NCI-H1105 (cell line): ENCODE data around the gene TMCC2.

Experiments used
- DNase-seq: peaks from one replicate; lab custom pipeline; 2025; lab: John Stamatoyannopoulos, UW

TMCC2 gene

DNA sequence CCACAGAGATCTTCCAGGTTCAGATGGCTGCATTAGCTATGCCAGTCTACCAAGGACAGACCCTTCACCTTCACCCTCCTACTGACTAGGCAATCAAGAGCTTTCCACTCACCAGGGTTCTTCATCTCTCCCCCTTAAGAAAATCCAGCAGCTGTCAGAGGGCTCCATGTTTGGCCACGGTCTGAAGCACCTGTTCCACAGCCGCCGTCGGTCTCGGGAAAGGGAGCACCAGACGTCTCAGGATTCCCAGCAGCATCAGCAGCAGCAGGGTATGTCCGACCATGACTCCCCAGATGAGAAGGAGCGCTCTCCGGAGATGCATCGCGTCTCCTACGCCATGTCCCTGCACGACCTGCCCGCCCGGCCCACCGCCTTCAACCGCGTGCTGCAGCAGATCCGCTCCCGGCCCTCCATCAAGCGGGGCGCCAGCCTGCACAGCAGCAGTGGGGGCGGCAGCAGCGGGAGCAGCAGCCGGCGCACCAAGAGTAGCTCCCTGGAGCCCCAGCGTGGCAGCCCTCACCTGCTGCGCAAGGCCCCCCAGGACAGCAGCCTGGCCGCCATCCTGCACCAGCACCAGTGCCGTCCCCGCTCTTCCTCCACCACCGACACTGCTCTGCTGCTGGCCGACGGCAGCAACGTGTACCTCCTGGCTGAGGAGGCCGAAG is 13.8 kb downstream of the TMCC2 start:
- DNase-seq = no peak

DNA sequence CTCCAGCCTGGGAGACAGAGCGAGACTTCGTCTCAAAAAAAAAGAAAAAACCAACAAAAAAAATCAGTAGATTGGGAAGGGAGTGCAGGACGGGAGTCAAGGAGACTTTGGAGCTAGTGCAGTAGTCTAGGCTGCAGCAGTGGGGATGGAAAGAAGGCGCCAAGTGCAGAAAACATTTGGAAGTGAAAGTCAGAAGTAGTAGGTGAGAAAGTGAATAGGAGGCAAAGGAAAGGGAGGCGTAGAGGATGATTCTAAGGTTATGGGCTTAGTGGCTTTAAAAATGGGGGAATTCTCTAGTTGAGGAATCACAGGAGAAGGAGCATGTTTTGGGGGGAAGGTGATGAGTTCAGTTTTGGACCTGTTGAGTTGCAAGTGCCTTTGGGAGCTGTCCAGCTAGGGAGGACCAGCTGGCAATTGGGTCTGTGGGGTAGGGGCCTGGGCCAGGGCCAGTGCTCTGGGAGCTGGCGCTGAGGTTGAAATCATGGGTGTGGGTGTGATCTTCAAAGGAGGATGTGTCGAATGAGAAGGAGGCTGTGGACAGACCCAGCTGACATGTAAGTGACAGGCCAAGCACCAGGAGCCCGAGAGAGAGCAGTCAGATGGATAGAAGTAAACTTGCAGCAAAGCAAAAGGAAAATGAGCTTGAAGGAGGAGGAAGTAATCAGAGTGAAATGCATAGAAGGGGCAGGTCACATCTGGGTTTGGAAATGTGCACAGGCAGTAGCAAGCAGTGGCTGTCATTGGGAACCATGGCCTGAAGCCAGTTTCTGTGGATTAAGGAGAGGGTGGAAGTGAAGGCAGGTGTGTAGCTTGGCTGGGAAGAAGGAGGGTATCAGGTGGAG is 15.8 kb downstream of the TMCC2 start:
- DNase-seq = no peak

GRCh38 chr1:205244384-205244783 is 16.6 kb downstream of the TMCC2 start:
- DNase-seq = no peak

DNA sequence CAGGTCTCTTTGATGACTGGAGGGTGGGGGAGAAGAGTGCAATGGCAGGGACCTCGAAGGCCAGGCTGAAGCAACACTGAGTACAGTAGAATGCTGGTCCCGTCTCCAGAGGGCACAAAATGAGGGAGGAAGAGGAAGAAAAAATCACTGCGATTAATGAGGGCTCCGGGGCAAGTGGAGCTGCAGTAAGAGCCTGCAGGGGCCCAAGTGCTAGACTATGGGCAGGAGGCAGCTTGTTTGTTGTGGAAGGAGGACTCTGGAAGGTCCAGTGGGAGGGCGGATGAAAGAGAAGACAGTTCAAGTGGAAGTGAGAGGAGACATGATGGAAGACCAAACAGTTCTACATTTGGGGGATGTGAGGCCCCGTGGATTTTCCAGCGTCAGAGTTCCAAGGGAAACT is 17.4 kb downstream of the TMCC2 start:
- DNase-seq = no peak

GRCh38 chr1:205246351-205247119 is 18.8 kb downstream of the TMCC2 start:
- no peak for DNase-seq

DNA sequence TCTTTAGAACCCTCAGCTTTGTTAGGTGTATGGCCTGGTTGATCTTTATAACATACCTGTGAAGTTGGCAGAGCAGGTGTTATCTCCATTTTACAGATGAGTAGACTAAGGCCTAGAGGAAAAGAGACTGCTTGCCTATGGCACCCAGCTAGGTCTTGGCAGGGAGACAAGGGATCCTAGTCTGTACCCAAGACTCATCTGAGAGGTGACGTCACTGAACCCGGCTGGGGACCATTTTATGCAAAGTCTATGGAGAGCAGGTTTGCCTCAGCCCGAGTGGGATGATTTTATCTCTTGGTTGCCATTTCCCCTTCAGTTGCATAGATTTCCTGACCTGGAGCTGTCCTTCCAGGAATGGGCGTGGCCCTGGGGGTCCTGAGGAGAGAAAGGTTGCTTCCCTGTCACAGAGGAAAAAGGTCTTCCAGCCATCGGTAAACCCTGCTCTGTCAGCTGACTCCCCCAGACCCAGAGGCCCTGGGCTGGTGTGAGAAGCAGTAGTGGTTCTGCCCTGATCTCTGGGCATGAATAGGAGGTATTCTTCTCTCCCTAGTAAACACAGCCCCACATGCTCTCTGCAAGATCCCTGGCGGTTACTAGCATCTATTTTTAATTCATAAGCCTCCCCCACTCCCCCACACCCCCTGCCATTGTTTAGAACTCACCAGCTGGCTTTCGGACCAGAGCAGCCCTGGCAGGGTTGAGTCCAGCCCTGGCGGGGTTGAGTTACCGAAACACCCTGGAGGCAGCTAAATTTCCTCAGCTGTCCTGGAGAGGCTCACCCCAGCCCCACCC is 19.6 kb downstream of the TMCC2 start:
- DNase-seq = no peak

DNA sequence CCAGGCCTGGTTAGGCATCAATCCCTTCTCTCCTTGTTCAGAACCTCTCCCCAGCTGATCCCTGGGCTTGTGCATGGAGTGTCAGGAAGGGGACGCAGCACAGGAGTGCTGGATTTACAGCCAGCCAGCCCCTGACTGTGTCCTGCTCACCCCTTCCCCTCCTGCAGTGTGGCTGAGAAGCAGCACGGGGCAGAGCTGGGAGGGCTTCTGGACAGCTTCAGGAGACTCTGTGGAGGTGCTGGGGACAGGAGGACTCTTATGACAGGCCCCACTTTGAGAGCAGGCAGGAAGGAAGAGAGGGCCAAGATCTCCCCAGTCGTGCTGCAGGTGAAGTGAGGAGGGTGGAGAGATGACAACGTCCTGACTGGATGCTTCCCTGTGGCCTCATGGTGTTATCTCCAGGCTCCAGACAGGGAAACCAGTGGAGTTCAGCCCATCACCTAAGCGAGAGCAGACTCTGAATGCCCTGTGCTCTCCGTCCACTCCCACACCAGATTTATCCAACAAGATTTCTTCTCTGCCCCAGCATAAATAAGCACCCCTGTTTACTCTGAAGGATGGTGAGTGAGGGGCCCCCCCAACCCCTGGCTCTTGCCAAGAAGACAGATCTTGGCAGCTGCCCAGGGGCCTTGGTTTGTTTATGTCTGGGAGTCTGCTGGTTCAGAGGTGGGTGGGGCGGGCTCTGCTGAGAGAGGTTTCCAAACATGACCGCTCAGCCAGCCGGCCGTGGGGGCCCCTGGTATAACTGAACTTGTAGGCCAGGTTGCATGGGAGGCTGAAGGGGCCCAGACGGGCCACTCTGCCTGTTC is 21.3 kb downstream of the TMCC2 start:
- peak; percentile 62 for DNase-seq

DNA sequence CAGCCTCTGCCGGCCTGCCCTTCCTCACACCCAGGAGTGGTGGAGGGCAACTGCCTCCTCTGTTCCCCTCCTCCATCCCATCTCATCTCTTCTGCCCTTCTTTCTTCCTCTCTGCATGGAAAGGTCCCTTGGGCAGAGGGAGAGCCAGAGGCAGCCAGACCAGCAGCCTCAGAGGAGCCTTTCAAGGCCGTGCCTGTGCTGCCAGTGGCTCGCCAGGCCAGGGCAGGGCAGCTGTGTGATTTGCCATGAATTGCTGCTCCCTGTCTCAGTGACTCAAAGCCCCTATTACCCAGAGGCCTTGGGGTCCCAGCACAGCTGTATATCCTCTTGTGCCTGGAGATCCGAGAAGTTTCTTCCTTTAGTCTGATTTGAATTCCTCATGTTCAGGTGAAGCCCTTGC is 21.9 kb downstream of the TMCC2 start:
- DNase-seq = no peak

- DNase-seq = peak; percentile 14
These were observed 23.0 kb downstream of the TMCC2 start for GRCh38 chr1:205250699-205251098.

DNA sequence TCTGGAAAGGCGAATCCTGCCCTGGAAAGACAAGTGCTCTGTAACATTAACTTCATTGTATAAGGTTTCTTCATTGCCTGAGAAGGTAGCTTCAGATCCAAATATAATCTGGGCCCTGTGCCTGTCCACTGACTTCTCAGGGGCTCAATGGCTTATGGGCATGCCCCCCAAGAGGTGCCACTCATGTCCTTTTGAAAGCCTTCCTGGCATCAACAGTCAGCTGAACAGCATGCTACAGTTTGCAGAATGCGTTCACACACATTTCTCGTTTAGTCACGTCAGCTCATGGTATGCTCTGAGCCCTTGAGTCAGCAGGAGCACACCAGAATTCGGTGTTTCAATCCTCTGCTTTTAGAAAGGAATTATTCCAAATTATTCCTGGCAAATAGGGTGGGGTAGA is 23.8 kb downstream of the TMCC2 start:
- DNase-seq = no peak

DNA sequence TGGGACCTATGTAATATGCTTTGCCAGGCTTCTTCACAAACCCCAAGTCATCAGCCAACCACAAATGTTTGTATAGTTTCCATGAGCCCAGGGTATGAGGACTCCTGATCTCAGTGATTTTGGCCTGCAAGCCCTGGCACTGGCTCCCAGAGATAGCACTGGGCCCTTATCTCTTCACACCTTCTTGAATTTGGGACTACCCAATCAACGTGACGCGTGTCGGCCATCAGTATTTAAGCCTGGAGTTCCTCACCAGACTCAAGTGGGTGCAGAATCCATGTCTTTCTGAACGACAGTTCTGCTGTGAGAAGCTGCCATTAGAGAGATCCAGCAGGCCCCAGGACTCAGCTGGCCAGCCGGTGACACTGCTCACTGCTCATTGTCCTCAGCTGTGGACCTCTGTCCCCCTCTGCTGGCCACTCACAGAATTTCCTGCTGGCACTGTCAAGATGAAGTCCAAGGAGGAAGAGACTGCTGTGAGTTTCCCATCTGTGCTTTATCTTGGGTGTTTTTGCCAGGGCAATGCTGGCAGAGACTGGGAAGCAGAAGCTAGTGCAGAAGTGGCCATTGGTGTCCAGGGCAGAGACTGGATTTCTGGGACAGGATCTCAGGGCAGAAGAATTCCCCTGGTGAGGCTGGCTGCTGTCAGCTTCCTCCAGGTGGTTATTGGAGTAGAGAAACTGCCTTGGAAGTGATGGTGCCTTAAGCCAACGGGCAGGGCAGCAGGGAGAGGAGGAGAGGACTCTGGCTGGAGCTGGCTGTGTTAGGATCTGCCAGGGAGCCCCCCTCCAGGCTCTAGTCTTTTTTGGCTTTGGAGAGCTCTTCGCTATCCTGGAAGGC is 28.4 kb downstream of the TMCC2 start:
- peak; percentile 29 for DNase-seq

DNA sequence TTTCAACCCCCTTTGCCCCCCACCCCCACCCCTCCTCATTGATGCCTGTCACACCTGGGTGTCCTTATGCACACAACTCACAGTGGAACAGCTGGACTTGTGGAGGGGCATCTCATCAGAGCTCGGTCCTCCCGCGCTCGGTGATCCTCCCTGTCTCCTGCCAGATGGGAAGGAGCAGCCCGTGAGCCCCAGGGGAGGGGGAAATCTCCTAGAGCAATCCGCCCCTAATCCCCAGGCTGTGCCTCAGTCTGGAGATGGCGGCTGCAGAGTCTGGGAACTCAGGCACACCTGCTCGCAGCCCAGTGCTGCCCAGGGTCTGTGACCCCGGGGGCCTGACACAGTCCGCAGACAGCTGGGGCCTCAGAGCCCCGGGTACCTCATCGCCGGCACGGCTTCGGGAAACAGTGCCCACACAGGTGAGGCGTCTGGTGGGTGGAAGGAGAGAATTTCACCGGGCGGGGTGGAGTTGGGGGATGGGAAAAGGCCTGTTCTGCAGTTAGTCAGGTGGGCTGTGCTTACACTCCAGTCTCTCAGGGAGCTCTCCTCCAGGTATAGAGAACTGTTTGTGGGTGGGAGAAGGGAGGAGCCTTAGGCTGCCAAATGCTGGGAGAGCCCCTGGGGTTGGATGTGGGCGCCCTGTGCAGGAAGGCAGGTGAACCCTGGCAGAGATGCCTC is 29.3 kb downstream of the TMCC2 start:
- DNase-seq = no peak

DNA sequence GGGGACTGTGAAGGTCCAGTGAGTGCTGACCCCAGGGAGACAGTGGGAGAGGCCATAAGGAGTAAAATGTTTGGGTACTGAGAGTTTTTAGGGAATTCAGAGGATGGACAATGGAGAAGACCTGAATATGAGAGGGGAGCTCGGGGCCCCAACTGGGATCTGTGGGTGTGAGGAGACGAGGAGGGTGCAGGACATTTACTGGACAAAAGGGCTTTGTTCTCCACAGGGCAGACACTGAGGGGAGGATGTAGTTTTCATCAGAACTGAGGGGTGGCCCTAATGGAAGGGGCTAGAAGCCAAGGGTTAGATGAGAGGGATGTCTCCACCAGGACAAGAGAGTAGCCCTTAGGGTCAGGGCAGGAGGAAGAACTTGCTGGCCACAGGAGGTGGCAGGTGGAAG is 30.0 kb downstream of the TMCC2 start:
- DNase-seq = no peak

DNA sequence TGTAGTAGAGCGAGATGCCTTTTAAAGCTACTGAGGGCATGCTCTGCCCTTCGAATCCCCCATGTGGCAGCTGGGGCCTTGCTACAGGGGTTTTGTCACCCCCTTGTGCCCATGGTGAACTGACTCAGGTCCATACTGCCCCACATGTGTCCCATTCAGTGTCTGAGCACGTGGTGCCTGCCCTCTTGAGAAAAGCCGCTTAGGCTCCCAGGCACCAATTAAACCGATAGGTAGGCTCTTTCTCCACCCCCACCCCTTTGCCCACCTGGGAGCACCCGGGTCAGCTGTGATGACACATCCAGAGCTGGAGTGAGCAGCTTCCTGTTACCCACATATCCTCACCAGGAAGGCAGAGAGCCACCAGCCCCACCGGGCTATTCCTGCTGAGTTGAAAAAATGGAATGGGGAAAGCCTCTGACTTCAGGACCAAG is 30.5 kb downstream of the TMCC2 start:
- DNase-seq = no peak

GRCh38 chr1:205258719-205259118 is 31.0 kb downstream of the TMCC2 start:
- DNase-seq = no peak

DNA sequence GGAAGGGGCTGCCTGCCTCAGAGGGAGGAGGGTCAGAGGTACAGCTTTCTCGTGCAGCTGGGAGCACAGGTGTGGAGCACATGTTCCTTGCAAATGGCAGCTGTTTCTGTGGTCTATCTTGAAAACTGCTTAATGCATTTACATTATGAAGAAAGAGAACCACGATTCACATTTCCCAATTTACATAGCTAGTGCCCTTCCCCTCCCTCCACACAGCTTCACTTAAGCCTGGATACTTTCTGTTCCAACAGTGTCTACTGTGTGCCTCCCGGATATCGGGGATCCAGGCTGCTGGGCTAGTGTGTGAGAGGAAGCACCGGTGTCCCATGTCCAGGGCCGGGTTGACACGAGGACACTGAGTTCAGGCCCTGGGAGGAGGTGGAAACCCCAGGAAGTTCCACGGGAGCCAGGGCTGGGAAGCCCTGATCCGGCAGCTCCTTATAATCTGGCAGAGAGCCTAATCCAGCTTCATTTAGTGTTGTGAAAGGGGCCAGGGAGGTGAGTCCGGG is 31.6 kb downstream of the TMCC2 start:
- no peak for DNase-seq

DNA sequence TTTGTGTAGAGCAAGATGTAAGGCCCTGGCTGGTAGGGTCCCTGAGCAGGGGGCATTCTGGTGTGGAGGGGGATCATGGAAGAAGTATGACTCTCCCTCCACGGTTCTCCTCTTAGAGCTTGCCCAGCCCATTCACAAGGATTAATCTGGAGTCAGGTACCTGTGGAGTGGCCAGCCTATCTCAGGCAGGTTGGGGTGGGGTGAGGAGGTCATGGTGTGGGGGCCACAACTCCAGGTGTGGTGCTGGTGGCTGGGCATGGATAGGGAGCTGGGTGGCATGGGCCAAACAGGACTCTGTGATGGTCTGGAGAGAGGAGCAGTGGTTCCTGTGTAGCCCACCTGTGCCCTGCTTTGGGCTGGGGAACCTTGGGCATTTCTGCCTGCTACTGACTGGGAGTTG is 32.3 kb downstream of the TMCC2 start:
- no peak for DNase-seq

DNA sequence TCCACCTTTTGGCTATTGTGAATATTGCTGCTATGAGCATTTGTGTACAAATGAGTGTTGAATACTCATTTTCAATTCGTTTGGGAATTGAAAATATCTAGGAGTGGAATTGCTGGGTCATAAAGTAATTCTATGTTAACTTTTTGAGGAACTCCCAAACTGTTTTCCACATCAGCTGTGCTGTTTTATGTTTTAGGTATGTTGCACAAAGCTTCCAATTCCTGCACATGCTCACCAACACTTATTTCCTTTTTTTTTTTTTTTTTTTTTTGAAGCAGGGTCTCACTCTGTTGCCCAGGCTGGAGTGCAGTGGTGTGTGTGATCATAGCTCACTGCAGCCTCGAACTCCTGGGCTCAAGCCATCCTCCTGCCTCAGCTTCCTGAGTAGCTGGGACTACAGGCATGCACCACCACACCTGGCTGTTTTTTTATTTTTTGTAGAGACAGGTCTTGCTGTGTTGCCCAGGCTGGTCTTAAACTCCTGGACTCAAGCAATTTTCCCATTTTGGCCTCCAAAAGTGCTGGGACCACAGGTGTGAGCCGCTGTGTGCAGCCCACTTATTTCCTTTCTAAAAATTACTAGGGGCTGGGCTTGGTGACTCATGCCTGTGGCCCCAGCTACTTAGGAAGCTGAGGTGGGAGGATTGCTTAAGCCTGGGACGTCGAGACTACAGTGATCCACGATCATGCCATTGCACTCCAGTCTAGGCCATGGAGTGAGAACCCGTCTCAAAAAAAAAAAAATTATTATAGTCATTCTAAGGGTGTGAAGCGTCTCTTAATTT is 33.4 kb downstream of the TMCC2 start:
- no peak for DNase-seq
